GM12874 (cell line): Measurements from ENCODE around the gene ALK.

Experiments
- TF ChIP-seq, protein P1 (sequence below): IDR thresholded peaks from 2 replicates; pipeline ENCODE4 v1.5.1; 2011; ENCODE audit warnings: low read depth, mild to moderate bottlenecking, control low read depth, low read length, moderate library complexity; ENCODE audit not compliant: insufficient read depth

The ALK gene

DNA sequence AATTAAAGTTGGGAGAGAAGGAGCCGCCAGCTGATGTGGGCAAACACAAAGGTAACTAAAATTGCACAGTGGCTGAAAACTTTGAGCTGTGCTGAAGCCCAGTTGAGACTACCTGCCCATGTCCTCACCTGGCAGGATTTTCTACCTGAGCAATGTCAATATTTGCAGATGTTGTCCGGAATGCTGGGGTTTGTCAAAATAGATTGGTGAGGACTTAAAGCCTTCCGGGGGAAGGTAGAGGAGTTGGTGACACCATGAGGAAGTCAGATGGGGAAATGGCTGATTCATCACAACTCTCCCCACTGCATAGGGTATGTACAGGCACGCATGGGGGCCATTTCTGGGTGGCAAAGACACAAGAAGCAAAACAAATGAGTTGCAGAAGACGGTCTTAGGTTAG lies 114.9 kb downstream of the ALK start:
- TF ChIP-seq, protein P1, sequence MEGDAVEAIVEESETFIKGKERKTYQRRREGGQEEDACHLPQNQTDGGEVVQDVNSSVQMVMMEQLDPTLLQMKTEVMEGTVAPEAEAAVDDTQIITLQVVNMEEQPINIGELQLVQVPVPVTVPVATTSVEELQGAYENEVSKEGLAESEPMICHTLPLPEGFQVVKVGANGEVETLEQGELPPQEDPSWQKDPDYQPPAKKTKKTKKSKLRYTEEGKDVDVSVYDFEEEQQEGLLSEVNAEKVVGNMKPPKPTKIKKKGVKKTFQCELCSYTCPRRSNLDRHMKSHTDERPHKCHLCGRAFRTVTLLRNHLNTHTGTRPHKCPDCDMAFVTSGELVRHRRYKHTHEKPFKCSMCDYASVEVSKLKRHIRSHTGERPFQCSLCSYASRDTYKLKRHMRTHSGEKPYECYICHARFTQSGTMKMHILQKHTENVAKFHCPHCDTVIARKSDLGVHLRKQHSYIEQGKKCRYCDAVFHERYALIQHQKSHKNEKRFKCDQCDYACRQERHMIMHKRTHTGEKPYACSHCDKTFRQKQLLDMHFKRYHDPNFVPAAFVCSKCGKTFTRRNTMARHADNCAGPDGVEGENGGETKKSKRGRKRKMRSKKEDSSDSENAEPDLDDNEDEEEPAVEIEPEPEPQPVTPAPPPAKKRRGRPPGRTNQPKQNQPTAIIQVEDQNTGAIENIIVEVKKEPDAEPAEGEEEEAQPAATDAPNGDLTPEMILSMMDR = no peak

DNA sequence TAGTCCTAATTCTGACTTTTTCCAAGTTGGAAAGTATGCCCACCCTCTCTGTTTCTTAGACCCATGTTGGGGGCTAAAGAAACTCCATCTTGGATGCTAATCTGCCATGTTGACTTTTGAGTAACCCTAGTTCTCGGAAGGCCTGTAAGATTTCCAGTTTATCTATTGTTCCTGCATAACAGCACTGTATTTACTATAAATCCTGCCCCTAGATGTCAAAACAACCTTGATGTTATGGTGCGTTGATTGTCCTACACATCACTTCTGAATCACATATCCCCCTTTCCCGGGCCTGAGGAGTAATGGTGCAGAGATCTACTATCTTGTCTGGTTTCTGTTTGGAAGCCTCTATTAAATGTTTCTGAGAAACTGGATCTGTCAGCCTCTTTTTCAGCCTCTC lies 116.7 kb downstream of the ALK start:
- TF ChIP-seq, protein P1 = no peak

DNA sequence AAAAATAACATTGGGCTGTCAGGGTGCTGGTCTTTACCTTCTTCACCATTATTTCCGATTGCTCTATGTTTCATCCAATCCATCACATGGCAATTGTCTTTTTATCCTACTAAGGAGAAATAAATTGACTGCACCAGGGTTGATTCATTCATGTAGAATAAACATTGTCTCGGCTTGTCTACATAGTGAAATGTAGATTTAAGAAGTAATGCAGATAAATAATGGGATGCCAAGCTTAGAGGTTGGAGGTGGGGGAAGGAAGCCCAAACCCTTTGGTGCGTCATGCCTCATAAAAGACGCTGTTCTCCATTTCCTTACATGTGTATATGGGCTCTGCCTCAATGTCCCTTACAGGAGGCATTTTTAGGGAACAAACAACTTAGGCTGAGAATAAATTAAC lies 117.8 kb downstream of the ALK start:
- TF ChIP-seq, protein P1 = no peak

DNA sequence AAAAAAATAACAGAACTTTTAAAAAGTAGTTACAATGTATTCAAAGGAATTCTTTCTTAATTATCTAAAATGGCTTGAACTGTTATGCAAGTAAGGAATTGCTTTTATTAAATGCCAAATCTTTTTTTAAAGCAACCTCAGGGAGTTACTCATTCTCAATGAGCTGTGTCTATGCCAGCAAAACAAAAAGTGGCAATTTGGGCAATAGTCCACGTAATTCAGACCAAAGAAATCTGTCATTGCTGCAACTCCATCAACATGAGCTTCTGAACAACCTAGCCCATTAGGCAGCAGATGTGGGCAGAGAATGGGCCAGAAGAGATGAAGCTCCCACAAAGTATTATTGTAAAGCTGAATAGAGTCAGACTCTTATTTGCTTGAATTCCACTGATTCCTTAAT lies 118.4 kb downstream of the ALK start:
- TF ChIP-seq, protein P1 = no peak

DNA sequence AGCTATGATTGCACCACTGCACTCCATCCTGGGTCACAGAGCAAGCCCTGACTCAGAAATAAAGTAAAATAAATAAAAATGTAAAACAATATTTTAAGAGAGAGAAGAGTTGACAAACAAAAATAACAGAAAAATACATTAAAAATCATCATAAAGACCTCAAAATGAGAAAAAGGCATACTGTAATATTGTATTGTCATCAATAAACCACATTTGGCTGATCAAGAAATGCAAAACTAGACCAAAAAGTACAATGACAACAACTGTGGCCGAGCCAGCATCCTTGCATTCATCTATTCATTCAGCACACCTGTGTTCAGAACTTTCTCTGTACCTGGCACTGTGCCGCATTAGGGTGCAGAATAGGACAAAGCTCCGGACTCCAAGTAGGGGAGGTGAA lies 121.8 kb downstream of the ALK start:
- TF ChIP-seq, protein P1 = no peak

DNA sequence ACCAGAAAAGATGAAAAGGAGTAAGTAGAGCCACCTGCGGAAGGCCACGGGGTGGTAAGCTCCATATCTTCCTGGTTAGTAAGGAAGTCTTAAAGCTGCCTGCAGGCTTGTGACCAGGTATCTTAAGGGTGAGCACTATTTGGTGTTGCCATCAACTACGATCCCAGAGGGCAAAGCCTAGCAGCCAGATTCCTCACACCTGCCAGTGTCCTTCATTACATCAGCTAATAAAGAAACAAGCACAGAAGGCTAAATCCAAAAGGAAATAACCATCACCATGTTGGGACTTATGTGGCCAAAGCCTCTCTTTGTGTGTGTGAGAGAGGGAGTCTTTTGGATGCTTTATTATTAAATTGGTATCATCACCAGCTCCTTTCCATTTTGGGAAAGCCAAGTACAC lies 123.5 kb downstream of the ALK start:
- TF ChIP-seq, protein P1 = no peak

DNA sequence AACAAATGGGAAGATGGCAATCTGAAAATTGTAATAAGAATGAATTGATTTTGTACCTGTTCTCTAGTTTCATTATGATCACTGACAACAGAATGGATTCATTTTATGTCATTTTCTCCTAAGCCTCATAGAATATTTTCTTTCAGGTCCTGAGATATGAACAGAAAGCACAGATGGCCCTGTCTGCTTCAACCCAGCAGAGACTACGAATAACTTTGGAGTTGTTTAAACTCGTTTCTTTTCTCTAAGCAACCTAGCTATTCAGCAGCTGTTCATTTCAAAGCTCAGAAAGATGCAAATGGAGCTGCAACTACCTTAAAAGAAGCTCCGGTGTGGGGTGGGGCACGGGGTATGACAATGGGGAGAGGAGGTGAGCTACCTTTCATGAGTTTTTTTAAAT lies 124.9 kb downstream of the ALK start:
- TF ChIP-seq, protein P1 = no peak
